ENCODE measurements around the gene FLRT2.

DNA sequence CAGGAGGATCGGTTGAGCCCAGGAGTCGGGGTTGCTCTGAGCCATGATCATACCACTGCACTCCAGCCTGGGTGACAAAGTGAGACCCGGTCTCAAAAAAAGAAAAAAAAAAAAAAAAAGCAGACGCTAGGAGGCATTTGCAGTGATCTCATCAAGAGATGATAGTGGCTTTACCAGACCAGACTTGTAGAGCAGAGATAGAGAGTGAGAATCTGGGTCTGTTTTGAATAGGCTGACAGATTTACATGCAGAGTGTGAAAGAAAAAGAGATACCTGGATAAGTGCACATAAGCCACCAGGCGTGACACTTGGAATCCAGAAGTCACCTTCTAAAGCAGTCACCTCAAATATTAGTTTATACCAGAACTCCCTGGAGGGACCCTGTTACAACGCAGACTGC, 21.1 kb upstream of the FLRT2 start:
- TF ChIP-seq, protein P1, sequence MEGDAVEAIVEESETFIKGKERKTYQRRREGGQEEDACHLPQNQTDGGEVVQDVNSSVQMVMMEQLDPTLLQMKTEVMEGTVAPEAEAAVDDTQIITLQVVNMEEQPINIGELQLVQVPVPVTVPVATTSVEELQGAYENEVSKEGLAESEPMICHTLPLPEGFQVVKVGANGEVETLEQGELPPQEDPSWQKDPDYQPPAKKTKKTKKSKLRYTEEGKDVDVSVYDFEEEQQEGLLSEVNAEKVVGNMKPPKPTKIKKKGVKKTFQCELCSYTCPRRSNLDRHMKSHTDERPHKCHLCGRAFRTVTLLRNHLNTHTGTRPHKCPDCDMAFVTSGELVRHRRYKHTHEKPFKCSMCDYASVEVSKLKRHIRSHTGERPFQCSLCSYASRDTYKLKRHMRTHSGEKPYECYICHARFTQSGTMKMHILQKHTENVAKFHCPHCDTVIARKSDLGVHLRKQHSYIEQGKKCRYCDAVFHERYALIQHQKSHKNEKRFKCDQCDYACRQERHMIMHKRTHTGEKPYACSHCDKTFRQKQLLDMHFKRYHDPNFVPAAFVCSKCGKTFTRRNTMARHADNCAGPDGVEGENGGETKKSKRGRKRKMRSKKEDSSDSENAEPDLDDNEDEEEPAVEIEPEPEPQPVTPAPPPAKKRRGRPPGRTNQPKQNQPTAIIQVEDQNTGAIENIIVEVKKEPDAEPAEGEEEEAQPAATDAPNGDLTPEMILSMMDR (conservative IDR thresholded peaks at IDR 0.05), result no peak
- no peak for TF ChIP-seq ZFX (IDR thresholded peaks at IDR 0.05)

Measured in C4-2B (cell line).